Transverse colon (tissue), 4 donors: ENCODE measurements around the gene CDH6.

ENCODE experiments used
- CTCF ChIP-seq, 5 experiments: fragments of 200-600 bp in 3 of 5; fragments of 450-650 bp in 2 of 5; sonication (generic) in 3 of 5; IDR thresholded peaks; 1 replicate in 2 of 5; 2 replicates in 3 of 5; pipeline ENCODE4 v1.5.1; 2016 to 2017; ENCODE audit warnings: antibody characterized with exemption in 5 of 5, inconsistent platforms in 3 of 5, mild to moderate bottlenecking in 2 of 5, moderate library complexity in 1 of 5
- EP300 ChIP-seq: sonication (generic); formaldehyde crosslinking; IDR thresholded peaks from one replicate; pipeline ENCODE4 v1.6.1; 2017; ENCODE audit warnings: antibody characterized with exemption, low read depth
- POLR2A ChIP-seq: fragments of 450-650 bp; IDR thresholded peaks from one replicate; pipeline ENCODE4 v1.6.1; 2016; ENCODE audit warnings: antibody characterized with exemption, mild to moderate bottlenecking, moderate library complexity
- POLR2AphosphoS5 ChIP-seq, 3 donors: sonication (generic); formaldehyde crosslinking; IDR thresholded peaks; one replicate each; pipeline ENCODE4 v1.6.1; 2016; ENCODE audit warnings: antibody characterized with exemption in 3 of 3

- TF ChIP-seq CTCF (IDR thresholded peaks at IDR 0.05) (no peak), POLR2A (no peak), POLR2AphosphoS5 (IDR thresholded peaks at IDR 0.05) (no peak), EP300 (no peak)
Measured at GRCh38 chr5:31334061-31334860, 140.8 kb downstream of the CDH6 start.
